Neutrophil (primary cell): ENCODE results near the gene RFTN1.

Source experiments
- H3K27ac ChIP-seq: fragments of 200-600 bp; sonication (generic); 2 replicates; pipeline ENCODE4 v1.5.1; 2016; ENCODE audit warnings: mild to moderate bottlenecking, moderate library complexity
- H3K27me3 ChIP-seq: fragments of 200-600 bp; sonication (generic); 2 replicates; pipeline ENCODE4 v1.6.0; 2016; ENCODE audit warnings: mild to moderate bottlenecking
- H3K36me3 ChIP-seq: fragments of 200-600 bp; sonication (generic); 2 replicates; pipeline ENCODE4 v1.5.1; 2017
- H3K4me1 ChIP-seq, 2 experiments: fragments of 200-600 bp in 1 of 2; sonication (generic) in 1 of 2; 1 replicate in 1 of 2; 2 replicates in 1 of 2; pipeline versions ENCODE4 v1.5.1 to v1.6.1; 2013 to 2016; ENCODE audit warnings: low read depth in 1 of 2, low read length in 1 of 2, mild to moderate bottlenecking in 1 of 2, moderate library complexity in 1 of 2; ENCODE audit not compliant: control insufficient read depth in 1 of 2, insufficient read depth in 1 of 2
- H3K4me3 ChIP-seq, 2 experiments: fragments of 200-600 bp in 1 of 2; sonication (generic) in 1 of 2; 1 replicate in 1 of 2; 2 replicates in 1 of 2; pipeline ENCODE4 v1.5.1; 2013 to 2016; ENCODE audit warnings: low read depth in 1 of 2, low read length in 1 of 2, mild to moderate bottlenecking in 1 of 2, moderate library complexity in 1 of 2
- H3K9me3 ChIP-seq: fragments of 200-600 bp; sonication (generic); 2 replicates; pipeline ENCODE4 v1.5.1; 2016
- TF ChIP-seq, protein P1 (sequence below): fragments of 200-600 bp; sonication (generic); IDR thresholded peaks from 2 replicates; pipeline ENCODE4 v1.5.1; 2016; ENCODE audit warnings: antibody characterized with exemption

RFTN1 gene

DNA sequence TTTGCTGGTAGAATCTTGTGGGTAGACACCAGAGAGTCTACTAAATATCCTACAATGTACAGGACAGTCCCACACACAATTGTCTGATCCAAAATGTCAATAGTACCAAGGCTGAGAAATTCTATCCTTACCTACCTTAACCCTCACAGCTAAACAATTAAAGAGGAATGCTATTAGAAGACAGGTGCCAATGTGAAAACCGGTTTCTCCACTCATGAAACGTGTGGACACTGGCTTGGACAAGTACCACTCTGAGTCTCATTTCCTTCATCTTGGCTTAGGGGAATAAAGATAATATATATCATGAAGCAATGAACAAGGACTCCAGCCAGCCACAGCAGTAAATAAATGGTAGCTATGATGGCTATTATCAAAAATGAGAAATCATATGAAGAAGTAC is 90.2 kb downstream of the RFTN1 start:
- no peak overlapping the region for H3K27ac ChIP-seq
- H3K4me3 ChIP-seq: no peak overlapping the region
- TF ChIP-seq, protein P1, sequence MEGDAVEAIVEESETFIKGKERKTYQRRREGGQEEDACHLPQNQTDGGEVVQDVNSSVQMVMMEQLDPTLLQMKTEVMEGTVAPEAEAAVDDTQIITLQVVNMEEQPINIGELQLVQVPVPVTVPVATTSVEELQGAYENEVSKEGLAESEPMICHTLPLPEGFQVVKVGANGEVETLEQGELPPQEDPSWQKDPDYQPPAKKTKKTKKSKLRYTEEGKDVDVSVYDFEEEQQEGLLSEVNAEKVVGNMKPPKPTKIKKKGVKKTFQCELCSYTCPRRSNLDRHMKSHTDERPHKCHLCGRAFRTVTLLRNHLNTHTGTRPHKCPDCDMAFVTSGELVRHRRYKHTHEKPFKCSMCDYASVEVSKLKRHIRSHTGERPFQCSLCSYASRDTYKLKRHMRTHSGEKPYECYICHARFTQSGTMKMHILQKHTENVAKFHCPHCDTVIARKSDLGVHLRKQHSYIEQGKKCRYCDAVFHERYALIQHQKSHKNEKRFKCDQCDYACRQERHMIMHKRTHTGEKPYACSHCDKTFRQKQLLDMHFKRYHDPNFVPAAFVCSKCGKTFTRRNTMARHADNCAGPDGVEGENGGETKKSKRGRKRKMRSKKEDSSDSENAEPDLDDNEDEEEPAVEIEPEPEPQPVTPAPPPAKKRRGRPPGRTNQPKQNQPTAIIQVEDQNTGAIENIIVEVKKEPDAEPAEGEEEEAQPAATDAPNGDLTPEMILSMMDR: no peak
- no peaks in the 10 kb centered on the region for H3K36me3 ChIP-seq
- H3K9me3 ChIP-seq: no peaks in the 10 kb centered on the region
- no peaks in the 10 kb centered on the region for H3K4me1 ChIP-seq
- no peaks in the 10 kb centered on the region for H3K27me3 ChIP-seq

DNA sequence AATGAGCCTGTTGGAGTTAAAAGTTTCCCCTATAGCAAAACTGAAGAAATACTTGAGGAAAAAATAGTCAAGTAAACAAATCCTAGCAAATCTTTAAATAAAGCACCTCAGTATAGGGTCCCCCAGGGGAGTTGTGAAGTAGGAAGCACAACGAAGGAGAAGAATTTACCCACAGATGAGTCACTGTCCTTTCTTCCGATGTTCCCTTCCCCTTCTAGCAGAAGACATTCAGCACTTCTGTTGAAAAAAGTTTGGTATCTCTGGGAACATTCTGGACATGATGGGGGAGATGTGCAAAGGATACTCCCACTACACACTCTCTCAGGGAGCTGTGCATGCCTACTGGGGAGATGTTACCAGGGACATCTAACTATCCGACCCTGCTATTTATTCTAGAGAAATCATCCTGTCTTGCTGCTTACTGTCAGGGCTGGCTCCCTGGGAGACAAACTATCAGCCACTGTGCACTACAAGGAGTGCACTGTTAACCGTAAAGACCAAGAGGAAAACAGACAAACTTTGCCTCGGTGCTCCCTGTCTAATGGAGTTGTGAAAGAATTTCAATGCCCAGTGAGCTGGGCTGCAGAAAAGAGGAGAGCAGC is 93.8 kb downstream of the RFTN1 start:
- Histone ChIP-seq H3K27me3 (no peaks in the 10 kb centered on the region), H3K4me1 (no peaks in the 10 kb centered on the region), H3K4me3 (no peak overlapping the region), H3K27ac (no peak overlapping the region), H3K36me3 (no peaks in the 10 kb centered on the region), H3K9me3 (no peaks in the 10 kb centered on the region)
- TF ChIP-seq, protein P1: no peak

DNA sequence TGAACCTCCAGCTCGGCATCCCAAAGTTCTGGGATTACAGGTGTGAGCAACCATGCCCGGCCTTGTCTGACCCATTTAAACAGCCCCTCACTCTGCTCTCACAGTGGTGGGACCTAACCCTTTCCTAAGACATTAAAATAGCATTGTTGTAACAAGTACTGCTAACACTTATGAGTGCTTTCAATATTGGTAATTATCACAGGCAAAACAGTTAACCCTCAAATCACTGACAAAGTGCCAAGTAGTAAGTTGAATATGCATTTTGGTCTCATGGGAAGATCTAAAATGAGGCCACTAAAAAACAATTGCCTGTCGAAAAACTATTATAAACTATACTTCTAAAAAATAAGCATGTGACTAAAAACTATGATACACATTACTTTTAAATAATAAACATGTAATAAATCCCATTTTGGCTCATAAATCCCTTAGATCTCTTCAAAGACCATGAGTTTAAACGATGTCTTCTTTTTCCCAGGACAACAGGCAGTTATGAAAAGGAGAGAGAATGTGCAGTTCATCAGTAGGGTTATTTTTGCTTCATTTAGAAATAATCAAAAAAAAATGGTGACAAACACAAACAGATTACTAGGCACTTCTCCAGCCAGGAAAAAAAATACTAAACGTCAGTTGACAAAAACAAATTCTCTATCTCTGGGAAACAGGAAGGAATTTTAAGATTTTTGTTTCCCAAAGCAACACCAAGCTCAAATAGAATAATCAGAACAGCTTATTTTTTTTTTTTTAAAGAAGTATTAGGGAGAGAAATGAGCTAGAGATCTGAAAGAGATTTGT is 95.4 kb downstream of the RFTN1 start:
- Histone ChIP-seq H3K27me3 (no peaks in the 10 kb centered on the region), H3K36me3 (no peaks in the 10 kb centered on the region), H3K4me3 (no peak overlapping the region), H3K27ac (no peak overlapping the region), H3K4me1 (no peaks in the 10 kb centered on the region), H3K9me3 (no peaks in the 10 kb centered on the region)
- TF ChIP-seq, protein P1: no peak

DNA sequence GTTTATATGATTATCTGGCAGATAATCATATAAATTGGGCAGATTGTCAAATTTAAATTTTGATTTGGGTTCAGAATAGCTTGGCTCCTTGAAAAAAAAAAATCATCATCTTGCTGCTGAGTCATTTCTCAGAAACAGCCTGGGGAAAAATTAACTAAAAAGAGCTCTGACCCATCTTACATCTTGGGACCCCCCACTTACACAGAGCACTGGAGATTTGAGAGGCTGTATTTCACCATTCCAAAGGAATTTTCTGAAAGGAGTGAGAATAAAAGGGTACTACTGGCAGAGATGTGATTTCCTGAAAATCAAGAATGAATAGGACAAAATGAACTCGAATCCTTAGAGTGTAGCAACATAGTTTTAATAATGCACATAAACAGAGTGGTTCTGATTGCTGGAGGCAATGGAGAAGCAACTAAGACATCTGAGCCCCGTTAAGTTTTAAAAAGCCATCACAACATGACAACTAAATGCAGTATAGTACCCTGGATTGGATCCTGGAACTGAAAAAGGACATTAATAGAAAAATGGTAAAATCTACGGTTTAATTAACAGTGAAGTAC is 97.5 kb downstream of the RFTN1 start:
- Histone ChIP-seq H3K27me3 (no peaks in the 10 kb centered on the region), H3K36me3 (no peaks in the 10 kb centered on the region), H3K27ac (no peak overlapping the region), H3K9me3 (no peaks in the 10 kb centered on the region), H3K4me1 (no peaks in the 10 kb centered on the region), H3K4me3 (no peak overlapping the region)
- TF ChIP-seq, protein P1: no peak

DNA sequence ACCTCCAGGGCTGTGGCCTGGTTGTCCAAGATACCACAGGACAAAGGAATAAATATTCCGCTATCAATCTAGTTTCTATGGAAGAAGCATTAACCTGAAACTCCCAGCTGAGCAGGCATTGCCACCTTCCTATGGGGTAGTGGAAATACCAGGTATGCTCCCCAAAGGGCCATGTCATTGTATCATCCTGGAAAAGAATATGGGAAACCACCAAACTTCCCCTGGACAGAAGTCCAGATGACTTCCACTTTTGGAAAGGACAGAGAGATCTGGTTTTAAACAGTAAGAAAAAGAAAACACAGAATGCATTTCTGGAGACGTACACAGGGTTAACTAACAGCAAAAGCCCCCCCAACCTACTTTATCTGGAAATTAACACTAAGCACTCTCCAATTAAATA is 100.2 kb downstream of the RFTN1 start:
- TF ChIP-seq, protein P1: no peak
- H3K9me3 ChIP-seq: no peaks in the 10 kb centered on the region
- no peak overlapping the region for H3K27ac ChIP-seq

More for the DNA sequence above, 100.2 kb downstream of the RFTN1 start:
- Histone ChIP-seq H3K36me3 (no peaks in the 10 kb centered on the region), H3K4me3 (no peak overlapping the region), H3K4me1 (no peaks in the 10 kb centered on the region), H3K27me3 (no peaks in the 10 kb centered on the region)
